GM12801 (cell line): ENCODE results near the gene AGBL1.

Experiments used
- TF ChIP-seq, protein P1 (sequence below): IDR thresholded peaks from one replicate; pipeline ENCODE4 v1.5.1; 2011; ENCODE audit warnings: control low read depth; ENCODE audit not compliant: insufficient read length; ENCODE audit errors: extremely low read depth

AGBL1 gene

DNA sequence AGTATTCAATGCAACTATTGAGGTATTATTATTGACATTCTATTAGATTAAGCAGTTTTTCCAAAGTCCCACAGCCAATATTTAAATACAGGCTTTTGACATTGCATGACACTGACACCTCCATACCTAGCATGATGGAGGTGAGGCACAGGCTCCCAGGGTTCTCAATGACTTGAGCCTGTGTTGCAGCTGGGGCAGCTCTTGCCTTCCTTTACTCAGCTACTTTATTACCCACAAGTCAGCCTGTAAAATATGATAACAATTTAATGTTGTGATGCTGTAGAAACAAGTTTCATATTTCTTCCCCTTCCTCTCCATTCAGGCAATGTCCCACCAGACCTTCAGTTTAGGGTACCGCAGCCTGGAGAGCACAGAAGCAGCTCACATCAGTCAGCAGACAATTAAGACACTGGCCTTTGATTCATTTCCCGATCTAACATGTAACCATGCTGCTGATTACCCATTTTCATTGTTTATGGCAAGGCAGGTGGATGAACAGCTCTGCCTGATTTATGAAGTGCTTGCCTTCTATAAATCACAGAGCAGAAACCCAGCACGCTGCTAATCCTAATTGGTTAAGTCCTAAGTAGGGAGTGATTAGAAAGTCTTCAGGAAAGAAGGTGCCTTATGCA lies 826.1 kb downstream of the AGBL1 start:
- TF ChIP-seq, protein P1, sequence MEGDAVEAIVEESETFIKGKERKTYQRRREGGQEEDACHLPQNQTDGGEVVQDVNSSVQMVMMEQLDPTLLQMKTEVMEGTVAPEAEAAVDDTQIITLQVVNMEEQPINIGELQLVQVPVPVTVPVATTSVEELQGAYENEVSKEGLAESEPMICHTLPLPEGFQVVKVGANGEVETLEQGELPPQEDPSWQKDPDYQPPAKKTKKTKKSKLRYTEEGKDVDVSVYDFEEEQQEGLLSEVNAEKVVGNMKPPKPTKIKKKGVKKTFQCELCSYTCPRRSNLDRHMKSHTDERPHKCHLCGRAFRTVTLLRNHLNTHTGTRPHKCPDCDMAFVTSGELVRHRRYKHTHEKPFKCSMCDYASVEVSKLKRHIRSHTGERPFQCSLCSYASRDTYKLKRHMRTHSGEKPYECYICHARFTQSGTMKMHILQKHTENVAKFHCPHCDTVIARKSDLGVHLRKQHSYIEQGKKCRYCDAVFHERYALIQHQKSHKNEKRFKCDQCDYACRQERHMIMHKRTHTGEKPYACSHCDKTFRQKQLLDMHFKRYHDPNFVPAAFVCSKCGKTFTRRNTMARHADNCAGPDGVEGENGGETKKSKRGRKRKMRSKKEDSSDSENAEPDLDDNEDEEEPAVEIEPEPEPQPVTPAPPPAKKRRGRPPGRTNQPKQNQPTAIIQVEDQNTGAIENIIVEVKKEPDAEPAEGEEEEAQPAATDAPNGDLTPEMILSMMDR, result no peak

DNA sequence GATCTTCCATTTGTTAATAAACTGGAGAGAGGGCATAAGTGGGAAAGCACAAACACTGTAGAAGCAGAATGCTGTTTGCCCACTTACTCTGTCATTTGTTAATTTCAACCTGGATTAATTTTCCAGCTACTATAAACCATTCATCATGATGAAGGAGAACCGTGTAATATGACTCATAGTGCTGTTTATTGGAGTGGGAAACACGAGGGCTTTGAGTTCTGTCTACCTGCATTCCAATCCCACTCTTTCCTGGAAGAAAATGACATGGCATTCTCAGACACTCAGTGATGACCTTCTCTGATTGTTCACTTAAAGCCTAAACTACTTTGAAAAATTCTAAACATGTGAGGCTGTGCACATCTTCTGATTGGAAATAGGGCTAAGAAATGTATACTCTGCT lies 826.7 kb downstream of the AGBL1 start:
- TF ChIP-seq, protein P1, result no peak

DNA sequence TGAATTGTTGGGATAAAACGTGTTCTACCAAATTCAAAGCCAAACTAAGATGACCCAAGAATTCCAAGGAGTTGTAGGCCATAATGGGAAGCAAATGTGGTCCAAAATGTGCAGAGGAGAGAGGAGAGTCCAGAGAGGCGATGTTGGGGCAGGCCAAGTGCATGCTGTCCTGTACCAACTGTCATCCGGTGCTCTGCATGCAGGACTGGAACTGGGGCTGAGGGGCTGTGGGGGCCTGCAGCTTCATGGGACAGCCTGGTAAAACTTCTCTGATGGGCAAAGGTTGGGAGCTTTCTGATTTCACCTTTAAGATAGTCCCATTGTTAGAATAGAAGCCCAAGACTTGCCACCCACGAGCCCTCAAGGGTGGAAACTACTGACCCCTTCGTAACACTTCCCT lies 831.4 kb downstream of the AGBL1 start:
- TF ChIP-seq, protein P1, result no peak

DNA sequence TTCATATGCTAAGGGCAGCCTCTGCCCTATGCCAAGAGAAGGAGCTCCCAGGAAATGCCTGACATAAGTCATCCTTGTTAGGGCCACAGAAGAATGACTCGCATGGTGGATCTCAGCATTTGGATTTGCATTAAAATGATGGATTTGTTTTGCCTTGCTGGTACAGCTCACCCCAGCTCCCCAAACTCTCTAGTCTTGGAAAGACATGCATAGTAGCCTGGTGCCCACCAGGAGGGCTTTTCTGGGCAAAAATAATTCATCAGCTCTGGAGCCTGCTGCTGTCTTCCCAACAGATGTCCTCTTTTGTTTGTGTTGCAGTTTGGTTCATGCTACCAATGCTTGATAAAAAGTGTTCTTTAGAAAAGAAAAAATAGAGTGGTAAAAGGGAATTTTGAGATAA lies 833.0 kb downstream of the AGBL1 start:
- TF ChIP-seq, protein P1, result no peak

DNA sequence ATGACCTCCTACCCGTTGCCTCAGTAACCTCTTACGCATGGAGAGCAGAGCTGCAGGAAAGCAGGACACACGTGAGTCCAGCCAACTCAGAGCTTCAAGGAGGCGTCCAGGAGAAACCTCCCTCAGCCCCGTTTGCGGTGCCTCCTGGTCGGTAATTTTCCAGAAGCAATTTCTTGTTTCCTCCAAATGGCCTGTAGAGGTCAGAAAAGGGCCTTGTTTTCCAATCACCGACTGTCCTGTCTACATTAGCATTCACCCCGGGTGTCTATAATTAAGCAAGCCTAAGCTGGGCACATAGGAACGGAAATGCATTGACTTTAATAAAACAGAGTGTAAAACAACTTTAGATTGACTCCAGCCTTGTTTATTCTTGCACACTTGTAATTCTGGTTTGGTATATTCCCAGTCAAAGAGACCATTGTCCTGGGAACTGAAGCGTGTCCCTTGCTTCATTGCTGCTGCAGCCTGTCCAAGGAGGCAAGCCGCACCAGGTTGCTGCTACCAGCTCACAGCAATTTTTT lies 836.2 kb downstream of the AGBL1 start:
- TF ChIP-seq, protein P1, result no peak

DNA sequence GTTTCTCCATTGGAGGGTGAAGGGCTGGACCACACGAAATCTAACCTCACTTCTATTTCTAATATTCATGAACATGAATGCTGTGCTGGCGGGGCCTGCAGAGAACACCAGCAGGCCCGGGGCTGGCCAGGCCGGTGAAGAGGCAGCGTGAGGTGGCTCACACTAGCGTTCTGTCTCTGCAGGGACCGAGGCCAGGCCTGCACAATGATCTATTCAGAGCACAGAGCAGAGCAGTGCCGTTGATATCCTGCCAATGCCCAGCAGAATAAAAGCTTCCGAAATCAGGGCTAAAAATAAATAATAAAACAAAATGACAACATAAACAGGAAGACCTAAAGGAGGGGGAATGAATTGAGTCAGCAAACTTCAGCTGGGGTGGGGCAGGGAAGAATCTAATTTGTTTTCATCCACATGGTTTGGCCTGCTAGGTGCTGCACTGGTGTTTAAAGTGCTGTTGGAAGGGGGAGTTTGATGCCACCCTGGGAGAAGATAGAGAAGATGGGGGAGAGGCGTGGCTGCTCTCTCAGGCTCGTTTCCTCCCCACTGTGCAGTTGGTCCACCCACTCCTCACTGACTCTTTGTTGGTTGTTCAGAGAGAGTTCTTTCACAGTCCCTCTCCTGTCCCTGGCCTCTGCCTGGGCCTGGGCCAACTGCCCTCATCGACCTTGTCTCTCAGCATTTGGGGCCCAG lies 837.1 kb downstream of the AGBL1 start:
- TF ChIP-seq, protein P1, result no peak

DNA sequence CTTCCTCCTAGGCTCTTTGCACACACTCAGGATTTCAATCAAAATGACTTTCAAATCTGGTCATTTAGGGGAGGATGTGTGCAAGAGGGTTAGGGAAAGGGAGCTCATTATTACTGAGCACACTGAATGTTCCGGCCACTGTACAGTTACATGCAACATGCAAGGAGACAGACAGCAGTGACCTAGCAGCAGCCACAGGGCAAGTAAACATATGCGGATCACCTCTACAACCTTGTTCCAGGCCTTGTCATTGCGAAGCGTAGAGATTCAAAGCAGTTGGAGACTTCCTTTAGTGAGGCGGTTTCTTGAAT lies 837.6 kb downstream of the AGBL1 start:
- TF ChIP-seq, protein P1, result no peak
